ENCODE results near the gene JMJD6.
"Not testable (repeated sequence)": the region's sequence is repeated elsewhere in the genome, so short reads cannot be mapped to it uniquely, and the experiment has no call there.

Gene JMJD6

DNA sequence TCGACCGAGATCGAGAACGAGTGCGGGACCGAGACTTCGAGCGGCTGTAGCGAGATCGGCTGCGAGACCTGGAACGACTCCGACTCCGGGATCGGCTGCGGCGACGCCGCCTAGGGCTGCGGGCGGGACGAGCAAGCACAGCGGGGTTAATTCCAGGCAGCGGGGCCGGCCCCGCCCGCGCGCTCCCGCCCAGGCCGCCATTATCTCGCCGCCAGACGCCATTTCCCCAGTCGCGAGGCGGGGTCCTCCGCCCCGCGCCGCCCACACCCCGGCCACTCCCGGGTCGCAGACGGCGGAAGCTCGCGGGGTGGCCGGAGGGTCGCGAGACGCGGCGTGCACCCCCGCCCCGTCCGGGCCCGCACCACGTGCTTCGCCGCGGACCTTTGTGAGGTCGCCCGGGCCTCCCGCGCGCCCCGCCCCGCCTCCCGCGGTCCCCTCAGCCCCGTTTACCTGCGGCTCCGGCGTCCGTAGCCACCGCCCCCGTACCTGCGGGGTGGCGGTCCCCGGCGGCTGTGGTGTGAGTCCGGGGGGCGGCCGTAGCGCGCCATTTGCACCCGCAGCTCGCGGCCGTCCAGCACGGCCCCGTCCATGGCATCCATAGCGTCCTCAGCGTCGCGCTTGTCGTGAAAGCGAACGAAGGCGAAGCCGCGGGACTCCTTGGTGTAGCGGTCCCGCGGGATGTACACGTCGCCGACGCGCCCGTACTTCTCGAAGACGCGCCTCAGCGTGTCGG is 10.1 kb upstream of the JMJD6 start:
- peak; percentile 29 to 50 for DNase-seq

DNA sequence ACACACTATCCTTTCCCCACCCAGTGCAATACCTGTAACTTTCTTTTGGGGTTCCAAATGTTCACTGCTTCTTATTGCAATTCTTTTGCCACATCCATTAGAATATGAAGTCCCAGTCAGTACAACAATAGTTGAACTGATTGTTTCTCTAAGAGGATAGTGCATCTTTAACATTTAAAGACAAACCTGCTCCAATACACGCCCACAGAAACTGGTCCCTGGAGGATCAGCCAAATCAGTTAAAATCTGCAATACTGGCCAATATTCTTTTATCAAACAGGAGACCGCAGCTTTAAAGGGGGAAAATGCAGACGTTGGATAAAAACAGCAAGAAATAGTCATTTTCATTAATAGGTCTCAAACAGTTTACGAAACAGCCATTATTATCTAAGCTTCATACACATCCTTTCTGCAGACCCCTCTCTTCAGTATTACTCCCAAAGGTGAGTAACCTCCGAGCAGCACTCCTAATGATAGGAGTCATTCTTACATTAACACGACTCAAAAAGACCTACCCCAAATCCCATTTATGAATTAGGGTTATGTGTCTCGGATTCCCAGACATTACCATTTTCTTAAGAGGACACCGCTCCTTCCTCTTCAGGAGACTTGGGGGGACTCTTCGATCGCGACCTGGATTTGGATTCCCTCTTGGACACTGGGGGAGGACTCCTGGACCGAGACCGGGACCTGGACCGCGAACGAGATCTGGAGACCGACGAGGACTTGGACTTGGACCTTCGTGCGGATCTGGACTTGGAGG is 9.4 kb upstream of the JMJD6 start:
- no peak for DNase-seq

DNA sequence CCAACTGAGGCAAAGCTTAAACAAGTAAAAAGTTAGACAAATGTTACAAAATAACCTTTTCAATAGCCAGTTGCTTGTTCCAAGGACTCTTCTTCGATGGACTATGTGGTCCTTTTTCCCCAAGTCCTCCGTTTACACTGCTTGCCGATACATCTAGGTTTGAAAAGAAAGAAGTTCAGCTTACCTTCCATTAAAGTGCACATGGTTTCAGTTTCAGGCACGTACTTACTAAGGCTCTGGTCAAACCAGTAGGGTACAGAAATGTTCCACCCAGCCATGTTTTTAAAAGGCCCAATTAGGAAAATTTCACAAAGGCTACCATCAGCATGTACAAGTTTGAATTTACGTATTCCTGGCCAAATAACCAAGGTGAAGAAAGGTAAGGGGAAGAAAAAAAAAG is 8.6 kb upstream of the JMJD6 start:
- peak in 1 of 2 experiments; percentile 30 for DNase-seq

DNA sequence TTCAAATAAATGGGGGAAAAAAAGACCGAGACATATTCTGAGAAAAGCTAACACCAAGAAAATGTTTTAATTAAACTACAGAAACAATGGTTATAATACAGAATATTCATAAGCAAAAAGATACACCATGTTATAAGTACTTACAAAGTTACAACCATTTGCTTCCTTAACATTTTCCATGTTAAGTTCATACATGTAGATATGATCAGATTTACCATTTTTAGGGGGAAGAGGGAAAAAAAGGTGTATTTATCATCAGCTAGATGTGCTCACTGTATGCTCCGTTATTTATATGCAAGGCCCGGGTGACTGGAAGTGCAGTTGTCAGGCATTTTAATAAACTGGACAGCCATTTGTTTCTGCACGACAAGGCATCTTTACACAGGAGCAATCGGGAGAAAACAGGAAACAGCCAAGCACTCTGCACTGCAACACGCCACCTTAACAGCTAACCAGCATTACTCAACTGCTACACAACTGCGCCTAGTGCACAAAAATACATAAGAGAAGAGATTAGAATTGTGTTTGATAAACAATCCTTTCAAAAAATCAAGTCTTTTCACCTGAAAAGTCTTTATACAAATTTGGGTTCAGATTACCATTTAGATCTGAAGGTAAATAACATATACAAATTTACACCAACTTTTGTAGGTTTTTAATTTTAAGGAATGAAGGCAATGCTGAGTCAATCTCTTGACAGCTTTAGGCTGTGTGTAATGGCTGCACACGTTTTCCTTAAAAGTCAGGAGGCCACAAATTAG is 7.9 kb upstream of the JMJD6 start:
- DNase-seq, result no peak

DNA sequence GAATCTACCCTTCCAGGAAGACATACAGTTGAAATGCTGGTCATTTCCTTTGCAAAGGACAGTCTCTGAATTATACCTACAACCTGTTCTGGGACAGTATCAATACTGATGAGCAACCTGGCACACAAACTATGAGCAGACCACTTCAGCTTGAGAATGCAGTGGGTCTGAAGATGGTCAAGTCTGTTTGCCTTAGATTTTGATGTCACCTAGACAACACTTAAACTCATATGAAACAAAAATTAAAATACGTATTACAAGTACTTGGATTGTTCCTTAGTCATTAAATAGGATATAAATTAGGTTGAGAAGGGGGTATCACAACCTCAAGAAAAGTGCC is 7.2 kb upstream of the JMJD6 start:
- no peak for DNase-seq

DNA sequence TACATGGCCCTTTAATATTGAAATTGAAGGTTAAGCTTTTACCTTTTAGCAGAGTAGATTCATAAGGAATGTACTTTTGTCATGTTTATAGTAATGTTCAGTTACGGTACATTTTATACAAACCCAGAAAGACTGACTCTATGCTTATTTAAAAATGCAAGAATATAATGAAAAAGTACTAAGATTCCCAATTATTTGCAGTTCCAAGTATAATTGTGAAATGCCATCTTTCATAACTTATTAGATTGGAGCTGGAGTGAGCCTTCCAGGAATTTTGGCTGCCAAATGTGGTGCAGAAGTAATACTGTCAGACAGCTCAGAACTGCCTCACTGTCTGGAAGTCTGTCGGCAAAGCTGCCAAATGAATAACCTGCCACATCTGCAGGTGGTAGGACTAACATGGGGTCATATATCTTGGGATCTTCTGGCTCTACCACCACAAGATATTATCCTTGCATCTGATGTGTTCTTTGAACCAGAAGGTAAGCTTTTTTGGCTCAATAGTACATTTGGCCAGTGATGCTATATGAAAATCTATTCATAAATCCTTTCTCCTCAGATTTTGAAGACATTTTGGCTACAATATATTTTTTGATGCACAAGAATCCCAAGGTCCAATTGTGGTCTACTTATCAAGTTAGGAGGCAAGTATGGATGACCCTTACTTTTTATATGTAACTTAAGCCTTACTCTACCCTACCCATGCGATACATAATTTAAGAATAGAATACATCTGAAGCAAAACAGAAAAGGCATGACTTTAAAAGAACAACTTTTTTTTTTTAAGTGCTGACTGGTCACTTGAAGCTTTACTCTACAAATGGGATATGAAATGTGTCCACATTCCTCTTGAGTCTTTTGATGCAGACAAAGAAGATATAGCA is 6.6 kb upstream of the JMJD6 start:
- DNase-seq, result no peak

DNA sequence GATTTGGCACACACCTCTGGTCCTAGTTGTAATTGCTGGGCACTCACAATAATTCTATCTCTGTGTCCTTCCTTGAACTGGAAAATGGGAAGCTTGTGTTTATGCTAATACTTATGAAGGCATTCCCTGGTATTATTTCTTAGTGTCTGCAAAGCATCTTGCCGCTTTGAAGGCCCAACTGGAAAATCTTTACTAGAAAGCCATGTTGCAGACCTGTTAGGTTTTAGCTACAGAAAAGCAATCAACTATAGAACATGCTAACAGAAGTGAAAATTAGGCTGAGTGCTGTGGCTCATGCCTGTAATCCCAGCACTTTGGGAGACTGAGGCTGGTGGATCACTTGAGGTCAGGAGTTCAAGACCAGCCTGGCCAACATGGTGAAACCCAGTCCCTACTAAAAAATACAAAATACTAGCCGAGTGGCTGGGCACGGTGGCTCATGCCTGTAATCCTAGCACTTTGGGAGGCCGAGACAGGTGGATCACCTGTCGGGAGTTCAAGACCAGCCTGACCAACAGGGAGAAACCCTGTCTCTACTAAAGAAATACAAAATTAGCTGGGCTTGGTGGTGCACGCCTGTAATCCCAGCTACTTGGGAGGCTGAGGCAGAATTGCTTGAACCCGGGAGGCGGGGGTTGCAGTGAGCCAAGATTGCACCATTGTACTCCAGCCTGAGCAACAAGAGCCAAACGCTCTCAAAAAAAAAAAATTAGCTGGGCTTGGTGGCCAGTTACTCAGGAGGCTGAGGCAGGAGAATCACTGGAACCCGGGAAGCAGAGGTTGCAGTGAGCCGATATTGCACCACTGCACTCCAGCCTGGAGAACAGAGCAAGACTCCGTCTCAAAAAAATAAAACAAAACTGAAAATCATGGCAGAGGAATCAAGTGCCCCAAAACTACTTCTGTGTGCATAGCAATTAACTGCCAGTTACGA is 5.7 kb upstream of the JMJD6 start:
- DNase-seq, result not testable (repeated sequence)

DNA sequence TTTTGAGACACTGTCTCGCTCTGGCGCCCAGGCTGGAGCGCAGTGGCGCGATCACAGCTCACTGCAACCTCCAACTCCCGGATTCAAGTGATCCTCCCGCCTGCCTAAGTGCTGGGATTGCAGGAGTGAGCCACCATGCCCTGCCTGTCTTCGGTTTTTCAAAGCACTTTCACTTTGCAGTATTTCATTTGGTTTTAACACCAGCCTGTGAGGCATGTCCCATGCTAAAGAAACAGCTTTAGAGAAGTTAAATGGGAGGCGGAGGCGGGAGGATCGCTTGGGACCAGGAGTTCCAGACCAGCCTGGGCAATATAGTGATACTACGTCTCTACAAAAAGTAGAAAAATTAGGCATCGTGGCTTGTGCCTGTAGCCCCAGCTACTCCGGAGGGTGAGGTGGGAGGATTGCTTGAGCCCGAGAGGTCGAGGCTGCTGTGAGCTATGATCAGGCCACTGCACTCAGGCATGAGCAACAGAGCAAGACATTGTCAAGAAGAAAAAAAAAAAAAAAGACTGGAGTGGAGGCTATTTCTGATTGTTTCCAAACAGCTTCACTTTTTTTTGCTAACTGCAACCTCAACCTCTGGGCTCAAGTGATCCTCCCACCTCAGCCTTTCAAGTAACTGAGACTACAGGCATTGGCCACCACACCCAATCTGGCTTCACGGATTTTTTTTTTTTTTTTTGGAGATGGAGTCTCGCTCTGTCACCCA is 1.5 kb upstream of the JMJD6 start:
- no peak for DNase-seq

DNA sequence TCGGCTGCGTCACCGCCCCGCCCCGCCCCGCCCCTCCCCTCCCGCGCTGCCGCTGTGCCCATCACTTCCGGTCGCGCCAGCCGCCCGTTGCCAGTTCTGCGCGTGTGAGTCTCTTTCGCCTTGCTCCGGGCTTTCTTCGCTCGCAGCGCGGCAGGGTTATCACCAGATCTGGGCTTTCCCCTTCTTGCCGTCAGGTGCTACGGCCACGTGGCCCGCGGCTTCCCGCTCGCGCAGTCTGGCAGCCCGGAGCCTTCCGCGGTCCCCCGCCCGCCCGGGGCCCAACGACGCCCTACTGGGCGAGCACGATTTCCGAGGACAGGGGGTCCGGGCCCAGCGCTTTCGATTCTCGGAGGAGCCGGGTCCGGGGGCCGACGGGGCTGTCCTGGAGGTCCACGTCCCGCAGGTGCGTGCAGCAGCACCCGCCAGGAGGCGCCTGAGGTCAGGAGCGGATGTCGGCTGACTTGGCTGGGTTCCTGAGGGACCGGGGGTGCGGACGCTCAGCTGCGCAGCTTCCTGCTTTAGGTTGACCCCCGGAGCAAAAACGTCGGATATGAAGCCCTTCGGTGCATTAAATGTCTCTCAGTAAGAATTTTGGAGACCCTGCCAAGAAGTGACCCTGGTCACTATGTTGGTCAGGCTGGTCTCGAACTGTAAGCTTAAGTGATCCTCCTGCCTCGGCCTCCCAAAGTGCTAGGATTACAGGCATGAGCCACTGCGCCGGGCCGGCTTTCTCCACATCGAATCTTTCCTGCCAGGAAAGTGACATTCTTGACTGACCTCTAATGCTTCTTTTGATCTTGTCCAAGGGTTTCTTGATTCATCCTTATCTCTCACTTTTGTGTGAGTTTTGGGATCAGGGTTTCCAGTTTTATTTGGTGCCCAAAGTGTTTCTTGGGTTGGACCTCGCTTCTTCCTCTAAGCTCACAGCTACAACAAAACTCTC is 641 bp upstream of the JMJD6 start, which contains the start of gene METTL23:
METTL23 (plus strand) TSS at position 64 of the 943 bp plus-strand sequence. CDS start 2,872 bp downstream, outside the sequence.
- DNase-seq, result peak; percentile 57 to 71

DNA sequence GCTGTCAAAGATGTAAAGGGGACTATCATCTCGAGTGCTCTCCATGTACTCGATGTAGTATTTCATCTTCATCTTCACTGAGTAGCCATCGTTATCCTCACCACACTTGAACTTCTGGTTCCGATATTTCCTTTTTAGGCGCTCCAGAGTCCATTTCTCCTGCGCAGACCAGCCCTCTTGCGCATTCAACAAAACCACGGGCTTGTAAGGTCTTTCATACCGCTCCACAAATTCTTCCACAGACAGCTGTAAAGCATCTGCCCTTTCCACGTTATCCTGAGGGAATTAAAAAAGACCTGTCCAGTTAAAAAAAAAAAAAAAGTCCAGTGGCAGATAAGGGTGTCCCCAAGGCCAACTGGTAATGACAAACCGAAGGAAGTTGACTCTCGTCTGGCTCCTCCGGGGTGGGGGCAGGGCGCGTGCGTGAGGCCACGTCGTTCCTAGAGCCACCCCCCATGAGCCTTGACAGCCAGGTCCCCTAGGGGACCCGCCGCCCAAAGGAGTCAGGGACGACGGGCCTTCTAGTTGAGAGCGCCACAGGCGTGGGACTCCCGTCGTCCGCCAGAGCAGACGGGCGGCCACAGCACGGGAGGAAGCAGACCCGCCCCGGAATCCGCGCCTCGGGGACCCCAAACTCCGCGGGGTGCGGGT is 701 bp downstream of the JMJD6 start:
- peak in 1 of 2 experiments; percentile 58 for DNase-seq

DNA sequence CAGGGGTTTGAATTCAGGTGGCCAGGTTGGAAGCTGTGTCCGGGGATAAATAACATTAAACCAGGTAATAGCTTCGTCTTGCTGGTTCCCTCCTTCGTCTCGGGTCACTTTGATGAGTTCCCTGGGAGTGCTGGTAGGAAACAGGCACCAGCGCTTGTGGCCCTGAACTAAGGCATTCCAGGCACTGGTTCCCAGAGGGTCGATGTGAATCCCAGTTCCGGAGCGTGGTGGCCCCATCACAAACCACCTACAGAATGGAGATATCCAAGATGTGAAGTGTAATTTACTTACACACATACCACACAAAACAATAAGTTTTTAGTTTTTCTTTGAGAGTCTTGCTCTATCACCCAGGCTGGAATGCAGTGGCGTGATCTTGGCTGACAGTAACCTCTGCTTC is 2.6 kb downstream of the JMJD6 start:
- DNase-seq, result no peak

DNA sequence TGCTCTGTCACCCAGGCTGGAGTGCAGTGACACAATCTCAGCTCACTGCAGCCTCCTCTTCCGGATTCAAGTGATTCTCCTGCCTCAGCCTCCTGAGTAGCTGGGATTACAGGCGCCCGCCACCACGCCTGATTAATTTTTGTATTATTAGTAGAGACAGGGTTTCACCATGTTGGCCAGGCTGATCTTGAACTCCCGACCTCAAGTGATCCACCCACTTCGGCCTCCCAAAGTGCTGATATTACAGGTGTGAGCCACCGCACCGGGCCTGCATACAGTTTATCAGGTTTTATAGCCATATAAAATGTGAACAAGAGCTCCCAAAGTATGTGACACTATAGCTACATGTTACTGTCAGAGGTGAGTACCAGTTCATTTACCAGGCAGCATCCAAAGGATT is 3.4 kb downstream of the JMJD6 start:
- DNase-seq, result not testable (repeated sequence)

DNA sequence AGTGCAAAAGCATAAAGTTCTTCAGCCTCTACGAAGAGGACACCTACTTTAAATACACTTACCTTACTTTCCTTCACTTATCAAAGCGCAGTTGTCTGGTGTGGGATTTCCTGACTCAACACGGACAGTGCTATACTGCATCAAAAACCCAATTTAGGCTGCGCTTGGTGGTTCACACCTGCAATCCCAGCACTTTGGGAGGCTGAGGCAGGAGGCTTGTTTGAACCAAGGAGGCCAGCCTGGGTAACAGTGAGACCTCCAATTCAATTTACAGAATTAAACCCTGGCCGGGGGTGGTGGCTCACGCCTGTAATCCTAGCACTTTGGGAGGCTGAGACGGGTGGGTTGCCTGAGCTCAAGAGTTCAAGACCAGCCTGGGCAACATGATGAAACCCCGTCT is 4.1 kb downstream of the JMJD6 start:
- no peak for DNase-seq

DNA sequence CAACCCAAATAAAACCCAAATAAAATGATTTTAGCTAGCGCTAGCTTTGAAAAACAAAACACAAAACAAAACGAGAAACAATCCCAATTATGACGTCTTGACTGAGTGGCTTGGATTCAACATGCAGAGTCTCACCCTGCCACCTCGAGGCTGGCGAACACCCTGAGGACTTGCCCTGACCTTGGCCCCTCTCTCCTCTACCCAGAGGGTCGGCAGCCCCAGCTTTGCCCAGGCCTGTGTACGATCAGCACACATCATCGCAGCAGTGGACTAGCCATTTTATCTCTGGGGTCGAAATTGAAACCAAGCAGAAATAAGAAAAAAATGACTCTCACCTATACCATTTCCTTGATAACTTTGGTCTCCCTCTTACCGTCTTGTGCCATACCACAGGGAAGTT is 4.9 kb downstream of the JMJD6 start:
- DNase-seq, result no peak

DNA sequence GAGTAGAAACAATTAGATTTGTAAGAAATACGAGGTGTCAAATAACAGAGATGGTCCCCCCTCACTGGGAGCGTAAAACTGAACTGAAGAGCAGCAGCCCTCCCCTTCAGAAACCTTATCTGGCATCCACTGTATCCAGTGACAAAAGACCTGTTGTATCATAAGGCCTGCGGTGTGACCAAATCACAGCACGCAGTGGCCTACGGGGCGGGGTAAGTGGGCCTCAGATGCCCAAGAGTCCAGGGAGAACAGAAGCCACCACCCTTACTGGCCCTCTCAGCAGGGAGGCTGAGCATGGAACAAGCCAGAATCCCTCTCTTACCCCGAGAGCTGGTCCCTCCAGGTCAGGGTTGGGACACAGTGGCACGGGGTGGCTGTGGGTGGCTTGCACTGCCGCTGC is 5.5 kb downstream of the JMJD6 start:
- DNase-seq, result no peak

DNA sequence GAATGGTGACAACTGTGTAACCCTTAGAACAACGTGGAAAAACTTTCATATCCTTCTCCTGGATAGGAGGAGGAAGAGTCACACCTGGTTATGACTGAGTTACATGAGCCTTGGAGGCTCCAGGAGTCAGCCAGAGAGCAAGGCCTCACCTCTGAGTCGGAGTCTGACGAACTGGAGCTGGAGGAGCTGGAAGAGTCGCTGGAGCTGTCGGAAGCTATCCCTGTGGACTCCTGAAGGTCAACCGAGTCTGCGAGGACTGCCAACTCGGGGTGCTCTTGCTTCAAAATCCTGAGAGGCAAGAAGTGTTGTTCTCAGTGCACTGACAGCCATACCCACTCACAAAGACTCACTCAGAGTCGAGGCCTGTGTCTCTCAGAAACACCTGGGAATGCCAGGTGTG is 6.2 kb downstream of the JMJD6 start:
- DNase-seq, result no peak

DNA sequence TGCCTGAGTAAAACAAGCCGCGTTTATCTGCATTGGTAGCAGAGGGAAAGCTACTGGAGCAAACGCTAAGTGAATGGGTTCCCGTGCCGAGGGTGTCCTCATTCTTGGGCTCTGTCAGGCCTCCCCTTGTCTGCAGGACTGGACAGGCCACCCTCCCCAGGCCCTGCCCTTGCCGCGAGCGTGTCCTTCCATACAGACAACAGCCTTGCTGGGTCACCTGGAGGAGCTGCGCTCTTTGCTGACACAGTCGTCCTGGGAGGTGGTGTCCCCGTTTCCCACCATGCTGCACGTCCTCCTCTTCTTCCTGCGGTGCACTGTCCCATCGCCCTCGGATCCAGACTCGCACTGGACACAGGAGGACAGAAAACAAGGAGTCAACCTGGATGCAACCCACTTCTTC is 7.9 kb downstream of the JMJD6 start:
- no peak for DNase-seq

DNA sequence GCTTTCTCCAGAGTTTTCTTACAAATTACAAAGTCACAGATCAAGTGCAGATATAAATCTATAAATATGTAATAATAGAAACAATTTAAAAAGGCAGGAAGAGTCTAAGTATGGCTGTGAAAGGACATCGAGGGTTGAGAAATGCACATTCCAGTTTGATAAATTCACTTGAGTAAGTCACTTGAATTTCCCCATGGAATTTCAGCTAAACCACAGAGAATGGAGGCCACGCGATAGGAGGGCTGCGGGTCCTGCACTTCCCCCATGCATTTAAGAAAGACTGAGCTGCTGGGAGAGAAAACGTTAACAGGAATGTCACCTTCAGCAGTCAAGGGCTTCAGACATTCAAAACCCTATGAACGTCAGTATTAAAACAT is 9.6 kb downstream of the JMJD6 start:
- DNase-seq, result no peak

DNA sequence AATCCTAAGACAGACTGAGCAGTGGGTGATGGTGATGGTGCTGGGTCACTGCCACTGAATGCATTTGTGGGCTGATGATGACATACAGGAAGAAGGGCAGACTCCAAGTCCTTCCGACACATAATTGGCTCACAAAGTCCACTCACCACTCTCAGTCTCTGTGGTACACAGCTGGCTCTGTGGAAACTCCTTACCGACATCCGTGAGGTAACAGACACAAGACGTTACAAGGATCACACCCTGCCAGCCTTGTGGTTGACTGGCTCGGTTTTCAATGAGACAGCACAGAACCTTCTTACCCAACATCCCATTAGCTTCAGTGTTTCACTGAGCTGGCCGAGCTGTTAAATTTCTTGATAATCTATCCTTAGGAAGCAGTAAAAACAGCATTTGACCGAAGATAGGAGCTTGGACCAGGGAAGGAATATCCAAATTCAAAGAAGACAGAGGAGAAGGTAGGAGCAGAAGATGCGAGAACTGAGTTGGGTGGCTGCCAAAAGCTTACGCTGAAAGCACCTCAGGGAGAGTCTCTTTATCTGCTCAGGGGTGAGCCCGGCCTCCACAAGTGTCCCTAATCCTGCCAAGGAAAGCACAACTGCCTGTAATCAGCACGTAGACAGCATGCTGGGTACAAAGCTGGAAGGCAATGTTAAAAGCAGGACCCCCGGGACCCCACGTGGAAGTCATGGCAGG is 10.1 kb downstream of the JMJD6 start:
- no peak for DNase-seq
